ENCODE data around the gene S1PR3. TPM values are rescaled to one million over a fixed set of nuclear protein-coding genes. Genes with fewer than 3 reads are reported as not detected.

Gene S1PR3
- total RNA-seq, 1 donor from 2014 or later, result 4.5 TPM

DNA sequence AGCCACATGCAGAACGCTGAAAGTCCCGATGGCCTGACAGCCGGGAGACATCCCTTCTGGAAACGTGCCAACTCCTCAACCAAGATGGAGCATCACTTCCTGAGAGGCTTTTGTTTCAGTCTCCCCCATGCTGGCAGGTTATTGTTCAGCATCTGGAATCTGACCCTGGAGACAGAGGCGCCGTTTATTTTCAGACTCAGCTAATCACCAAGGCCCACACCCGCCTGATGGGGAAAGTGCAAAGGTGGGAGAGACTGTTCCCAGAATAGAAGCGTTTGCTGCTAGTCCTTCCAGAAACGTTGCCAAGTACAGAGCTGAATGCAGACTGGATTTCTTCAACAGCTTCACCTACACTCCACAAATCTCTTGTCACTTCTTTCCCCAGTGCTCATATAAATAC lies 41.8 kb upstream of the S1PR3 start:
- no peak for DNase-seq (ENCODE audit: low spot score)
- no peak overlapping the region for H3K27ac Mint-ChIP-seq (ENCODE audit: unreplicated experiment)
- no peaks in the 10 kb centered on the region for H3K36me3 Mint-ChIP-seq (ENCODE audit: low read depth)
- H3K4me3 Mint-ChIP-seq (ENCODE audit: unreplicated experiment), result no peak overlapping the region
- H3K27me3 Mint-ChIP-seq (ENCODE audit: low read depth), result peaks cover 15% of the 10 kb centered on the region
- no peaks in the 10 kb centered on the region for H3K9me3 Mint-ChIP-seq (ENCODE audit: low read depth)
- peaks cover 31% of the 10 kb centered on the region for H3K4me1 Mint-ChIP-seq (ENCODE audit: low read depth)
- TF ChIP-seq, protein P1, sequence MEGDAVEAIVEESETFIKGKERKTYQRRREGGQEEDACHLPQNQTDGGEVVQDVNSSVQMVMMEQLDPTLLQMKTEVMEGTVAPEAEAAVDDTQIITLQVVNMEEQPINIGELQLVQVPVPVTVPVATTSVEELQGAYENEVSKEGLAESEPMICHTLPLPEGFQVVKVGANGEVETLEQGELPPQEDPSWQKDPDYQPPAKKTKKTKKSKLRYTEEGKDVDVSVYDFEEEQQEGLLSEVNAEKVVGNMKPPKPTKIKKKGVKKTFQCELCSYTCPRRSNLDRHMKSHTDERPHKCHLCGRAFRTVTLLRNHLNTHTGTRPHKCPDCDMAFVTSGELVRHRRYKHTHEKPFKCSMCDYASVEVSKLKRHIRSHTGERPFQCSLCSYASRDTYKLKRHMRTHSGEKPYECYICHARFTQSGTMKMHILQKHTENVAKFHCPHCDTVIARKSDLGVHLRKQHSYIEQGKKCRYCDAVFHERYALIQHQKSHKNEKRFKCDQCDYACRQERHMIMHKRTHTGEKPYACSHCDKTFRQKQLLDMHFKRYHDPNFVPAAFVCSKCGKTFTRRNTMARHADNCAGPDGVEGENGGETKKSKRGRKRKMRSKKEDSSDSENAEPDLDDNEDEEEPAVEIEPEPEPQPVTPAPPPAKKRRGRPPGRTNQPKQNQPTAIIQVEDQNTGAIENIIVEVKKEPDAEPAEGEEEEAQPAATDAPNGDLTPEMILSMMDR (IDR thresholded peaks at IDR 0.05), result no peak

DNA sequence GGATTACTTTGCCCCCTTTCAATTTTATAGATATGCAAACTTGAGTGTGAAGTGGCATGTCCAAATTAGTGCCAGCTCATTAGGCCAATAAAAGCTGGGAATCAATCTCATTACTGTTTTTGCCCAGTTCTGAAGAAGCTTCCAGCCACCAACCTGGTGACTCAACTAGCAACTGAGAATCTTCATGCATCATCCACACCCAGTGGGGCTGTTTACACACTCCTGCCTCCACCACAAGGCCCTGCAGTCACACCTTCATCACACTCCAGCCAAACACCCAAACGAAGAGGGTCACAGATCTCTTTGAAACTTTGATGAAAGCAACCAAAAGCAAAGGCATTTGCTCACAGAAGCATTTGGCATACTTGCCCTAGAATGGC lies 41.3 kb upstream of the S1PR3 start:
- H3K27me3 Mint-ChIP-seq (ENCODE audit: low read depth), result peaks cover 10% of the 10 kb centered on the region
- TF ChIP-seq, protein P1 (IDR thresholded peaks at IDR 0.05), result no peak
- H3K4me3 Mint-ChIP-seq (ENCODE audit: unreplicated experiment), result no peak overlapping the region
- no peak overlapping the region for H3K27ac Mint-ChIP-seq (ENCODE audit: unreplicated experiment)
- peaks cover 31% of the 10 kb centered on the region for H3K4me1 Mint-ChIP-seq (ENCODE audit: low read depth)
- no peaks in the 10 kb centered on the region for H3K36me3 Mint-ChIP-seq (ENCODE audit: low read depth)
- no peak for DNase-seq (ENCODE audit: low spot score)
- H3K9me3 Mint-ChIP-seq (ENCODE audit: low read depth), result no peaks in the 10 kb centered on the region

GRCh38 chr9:88950341-88951154 lies 40.7 kb upstream of the S1PR3 start:
- H3K9me3 Mint-ChIP-seq (ENCODE audit: low read depth), result no peaks in the 10 kb centered on the region
- no peaks in the 10 kb centered on the region for H3K36me3 Mint-ChIP-seq (ENCODE audit: low read depth)
- H3K4me1 Mint-ChIP-seq (ENCODE audit: low read depth), result peaks cover 31% of the 10 kb centered on the region
- no peak overlapping the region for H3K4me3 Mint-ChIP-seq (ENCODE audit: unreplicated experiment)
- no peak overlapping the region for H3K27ac Mint-ChIP-seq (ENCODE audit: unreplicated experiment)
- TF ChIP-seq, protein P1 (IDR thresholded peaks at IDR 0.05), result no peak
- H3K27me3 Mint-ChIP-seq (ENCODE audit: low read depth), result peaks cover 5% of the 10 kb centered on the region
- DNase-seq (ENCODE audit: low spot score), result no peak

DNA sequence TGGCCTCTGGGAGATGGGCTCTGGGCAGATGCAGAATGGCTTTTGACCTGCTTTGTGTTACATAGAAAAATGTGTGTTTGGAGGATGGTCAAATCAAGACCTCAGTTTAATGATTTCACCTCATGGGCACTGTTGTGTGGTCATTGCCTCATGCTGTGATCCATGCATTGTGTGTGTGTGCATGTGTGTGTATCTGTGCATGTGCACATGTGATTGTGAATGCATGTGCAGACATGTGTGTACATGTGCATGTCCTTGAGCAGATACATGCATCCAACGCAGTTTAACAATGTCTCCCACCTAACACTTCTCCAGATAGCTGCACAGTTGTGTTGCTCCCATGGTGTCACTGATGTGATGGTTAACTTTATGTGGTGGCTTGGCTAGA lies 40.1 kb upstream of the S1PR3 start:
- H3K4me3 Mint-ChIP-seq (ENCODE audit: unreplicated experiment), result no peak overlapping the region
- H3K27ac Mint-ChIP-seq (ENCODE audit: unreplicated experiment), result no peak overlapping the region
- H3K27me3 Mint-ChIP-seq (ENCODE audit: low read depth), result peaks cover 2% of the 10 kb centered on the region
- no peaks in the 10 kb centered on the region for H3K9me3 Mint-ChIP-seq (ENCODE audit: low read depth)
- no peaks in the 10 kb centered on the region for H3K36me3 Mint-ChIP-seq (ENCODE audit: low read depth)
- peaks cover 31% of the 10 kb centered on the region for H3K4me1 Mint-ChIP-seq (ENCODE audit: low read depth)
- TF ChIP-seq, protein P1 (IDR thresholded peaks at IDR 0.05), result no peak
- DNase-seq (ENCODE audit: low spot score), result no peak

DNA sequence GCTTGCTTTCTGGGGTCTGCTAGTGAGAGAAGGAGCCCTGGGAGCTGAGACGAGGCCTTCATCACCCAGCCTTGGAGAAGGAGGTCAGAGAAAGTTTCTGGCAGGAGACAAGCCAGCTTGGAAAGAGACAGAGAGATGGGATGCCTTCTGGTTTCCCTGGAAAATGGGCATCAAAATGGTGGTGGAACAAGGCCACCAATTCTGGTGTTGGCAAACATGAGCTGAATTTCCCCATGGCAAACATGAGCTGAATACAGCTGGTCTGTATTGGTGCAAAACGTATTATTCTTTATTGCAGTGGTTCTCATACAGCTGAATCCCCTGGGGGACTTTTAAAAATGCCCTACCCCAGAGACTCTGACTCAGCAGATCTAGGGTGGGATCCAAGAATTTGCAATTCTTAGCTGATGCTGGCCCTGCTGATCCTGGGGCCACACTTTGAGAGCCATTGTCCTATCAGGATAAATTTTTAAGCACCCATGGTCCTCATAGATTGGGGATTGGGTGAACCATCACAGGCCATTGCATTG lies 39.1 kb upstream of the S1PR3 start:
- DNase-seq (ENCODE audit: low spot score), result no peak
- H3K9me3 Mint-ChIP-seq (ENCODE audit: low read depth), result no peaks in the 10 kb centered on the region
- H3K4me1 Mint-ChIP-seq (ENCODE audit: low read depth), result peaks cover 31% of the 10 kb centered on the region
- no peak overlapping the region for H3K4me3 Mint-ChIP-seq (ENCODE audit: unreplicated experiment)
- no peaks in the 10 kb centered on the region for H3K36me3 Mint-ChIP-seq (ENCODE audit: low read depth)
- H3K27me3 Mint-ChIP-seq (ENCODE audit: low read depth), result peaks cover 4% of the 10 kb centered on the region
- no peak overlapping the region for H3K27ac Mint-ChIP-seq (ENCODE audit: unreplicated experiment)
- TF ChIP-seq, protein P1 (IDR thresholded peaks at IDR 0.05), result no peak

All from chondrocyte (in vitro differentiated cells).